IPS-15b (cell line): Measurements from ENCODE around the gene SLC10A1.
A peak's percentile ranks its signal among the peaks of the same experiment; 100 is the strongest.

Experiments
- H3K27me3 ChIP-seq: one replicate; pipeline ENCODE4 v1.6.1; 2013; ENCODE audit warnings: low read length; ENCODE audit not compliant: control insufficient read depth, insufficient read depth
- H3K36me3 ChIP-seq: one replicate; pipeline ENCODE4 v1.6.1; 2013; ENCODE audit warnings: low read length; ENCODE audit not compliant: control insufficient read depth, insufficient read depth
- H3K4me1 ChIP-seq: one replicate; pipeline ENCODE4 v1.6.1; 2013; ENCODE audit warnings: mild to moderate bottlenecking, low read length; ENCODE audit not compliant: control insufficient read depth, insufficient read depth
- H3K4me3 ChIP-seq: one replicate; pipeline ENCODE4 v1.5.1; 2013; ENCODE audit warnings: low read depth, low read length
- H3K9ac ChIP-seq: one replicate; pipeline ENCODE4 v1.6.1; 2013; ENCODE audit warnings: low read depth, mild to moderate bottlenecking, low read length
- H3K9me3 ChIP-seq: one replicate; pipeline ENCODE4 v1.6.1; 2013; ENCODE audit warnings: mild to moderate bottlenecking, low read length; ENCODE audit not compliant: control insufficient read depth, insufficient read depth

The SLC10A1 gene

GRCh38 chr14:69779088-69779487 is 18.0 kb downstream of the SLC10A1 start:
- Histone ChIP-seq H3K9me3 (no peaks in the 10 kb centered on the region), H3K27me3 (no peaks in the 10 kb centered on the region), H3K36me3 (no peaks in the 10 kb centered on the region), H3K4me3 (no peak overlapping the region), H3K4me1 (no peaks in the 10 kb centered on the region), H3K9ac (no peak overlapping the region)

- Histone ChIP-seq H3K36me3 (peaks cover 8% of the 10 kb centered on the region), H3K9ac (no peak overlapping the region), H3K4me3 (no peak overlapping the region), H3K4me1 (no peaks in the 10 kb centered on the region), H3K9me3 (no peaks in the 10 kb centered on the region), H3K27me3 (no peaks in the 10 kb centered on the region)
These were observed 20.1 kb downstream of the SLC10A1 start for GRCh38 chr14:69776875-69777453.

DNA sequence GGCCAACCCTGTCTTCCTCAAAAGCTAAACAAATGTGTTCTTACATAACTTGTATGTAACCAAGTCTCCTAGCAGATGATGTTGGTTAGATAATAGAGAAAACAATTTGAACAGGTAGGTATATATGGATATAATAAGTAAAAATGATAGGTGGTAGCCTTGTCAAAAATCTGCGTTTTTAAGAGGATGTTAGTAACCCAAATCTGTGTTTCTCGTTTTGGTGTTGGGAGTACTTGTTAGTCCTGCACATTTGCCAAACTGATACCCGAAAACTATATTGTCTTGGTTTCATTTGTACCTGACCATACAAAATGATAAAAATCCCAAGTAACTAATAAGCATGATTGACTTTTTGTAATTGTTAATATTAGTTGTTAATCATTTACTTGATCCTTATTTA is 22.0 kb downstream of the SLC10A1 start:
- Histone ChIP-seq H3K27me3 (no peaks in the 10 kb centered on the region), H3K9ac (no peak overlapping the region), H3K4me3 (no peak overlapping the region), H3K36me3 (peaks cover 27% of the 10 kb centered on the region), H3K4me1 (no peaks in the 10 kb centered on the region), H3K9me3 (no peaks in the 10 kb centered on the region)

GRCh38 chr14:69773571-69774276 is 23.3 kb downstream of the SLC10A1 start:
- H3K9me3 ChIP-seq, result no peaks in the 10 kb centered on the region
- H3K36me3 ChIP-seq, result peaks cover 38% of the 10 kb centered on the region
- no peaks in the 10 kb centered on the region for H3K27me3 ChIP-seq
- H3K9ac ChIP-seq, result no peak overlapping the region
- H3K4me3 ChIP-seq, result no peak overlapping the region
- peaks cover under 1% of the 10 kb centered on the region for H3K4me1 ChIP-seq

- H3K27me3 ChIP-seq, result no peaks in the 10 kb centered on the region
- no peaks in the 10 kb centered on the region for H3K9me3 ChIP-seq
- H3K9ac ChIP-seq, result no peak overlapping the region
- peaks cover 44% of the 10 kb centered on the region for H3K36me3 ChIP-seq
- no peak overlapping the region for H3K4me3 ChIP-seq
- peaks cover 7% of the 10 kb centered on the region for H3K4me1 ChIP-seq
These were observed 24.7 kb downstream of the SLC10A1 start for GRCh38 chr14:69772082-69773017.

DNA sequence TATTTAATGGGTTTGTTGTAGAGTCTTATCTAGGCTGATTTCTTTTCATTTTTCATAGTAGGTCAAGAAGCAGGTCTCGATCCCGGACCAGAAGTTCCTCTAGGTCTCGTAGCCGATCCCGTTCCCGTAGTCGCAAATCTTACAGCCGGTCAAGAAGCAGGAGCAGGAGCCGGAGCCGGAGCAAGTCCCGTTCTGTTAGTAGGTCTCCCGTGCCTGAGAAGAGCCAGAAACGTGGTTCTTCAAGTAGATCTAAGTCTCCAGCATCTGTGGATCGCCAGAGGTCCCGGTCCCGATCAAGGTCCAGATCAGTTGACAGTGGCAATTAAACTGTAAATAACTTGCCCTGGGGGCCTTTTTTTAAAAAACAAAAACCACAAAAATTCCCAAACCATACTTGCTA is 25.9 kb downstream of the SLC10A1 start:
- Histone ChIP-seq H3K4me1 (peaks cover 7% of the 10 kb centered on the region), H3K36me3 (peaks cover 44% of the 10 kb centered on the region), H3K27me3 (no peaks in the 10 kb centered on the region), H3K9me3 (no peaks in the 10 kb centered on the region), H3K4me3 (no peak overlapping the region), H3K9ac (no peak overlapping the region)

DNA sequence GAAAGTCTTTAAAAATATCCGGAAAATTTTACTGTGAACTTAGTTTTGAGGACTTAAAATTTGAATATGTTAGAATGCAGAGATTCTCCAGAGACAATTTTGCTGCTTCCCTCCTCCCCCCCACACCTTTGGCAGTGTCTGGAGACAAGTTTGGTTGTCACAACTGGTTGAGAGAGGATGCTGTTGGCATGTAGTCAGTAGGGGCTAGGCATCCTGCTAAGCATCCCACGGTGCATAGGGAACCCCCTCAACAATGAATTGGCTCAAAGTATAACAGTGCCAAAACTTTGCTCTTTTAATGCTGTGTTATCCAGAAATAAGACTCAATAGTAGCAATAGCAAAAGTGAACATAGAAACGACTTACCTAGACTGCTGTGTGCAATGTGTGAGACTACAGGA is 26.5 kb downstream of the SLC10A1 start:
- H3K4me3 ChIP-seq, result no peak overlapping the region
- no peaks in the 10 kb centered on the region for H3K27me3 ChIP-seq
- H3K9me3 ChIP-seq, result no peaks in the 10 kb centered on the region
- peaks cover 44% of the 10 kb centered on the region for H3K36me3 ChIP-seq
- H3K4me1 ChIP-seq, result peaks cover 7% of the 10 kb centered on the region
- no peak overlapping the region for H3K9ac ChIP-seq

DNA sequence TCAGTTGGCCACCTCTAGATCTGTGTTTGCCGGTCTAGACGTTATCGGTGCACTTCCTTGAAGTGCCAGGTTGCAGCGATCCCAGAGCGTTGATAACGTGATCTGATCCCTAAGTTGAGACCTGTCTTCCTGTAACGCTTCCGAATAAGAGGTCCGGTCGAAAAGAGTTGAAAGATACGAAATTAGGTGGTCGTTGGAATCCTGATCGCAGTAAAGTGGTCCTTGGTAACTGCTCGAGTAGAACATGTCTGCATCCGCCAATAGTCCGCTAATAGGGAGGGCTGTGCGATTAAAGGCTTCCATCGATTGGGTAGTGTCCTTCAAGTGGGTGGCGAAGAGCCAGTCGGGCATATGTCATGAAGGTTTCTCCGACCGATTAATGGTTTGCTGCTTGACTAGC is 27.4 kb downstream of the SLC10A1 start:
- Histone ChIP-seq H3K4me3 (no peak overlapping the region), H3K27me3 (no peaks in the 10 kb centered on the region), H3K4me1 (peaks cover 7% of the 10 kb centered on the region), H3K9ac (no peak overlapping the region), H3K9me3 (no peaks in the 10 kb centered on the region), H3K36me3 (peaks cover 44% of the 10 kb centered on the region)

- Histone ChIP-seq H3K27me3 (no peaks in the 10 kb centered on the region), H3K36me3 (peaks cover 44% of the 10 kb centered on the region), H3K4me1 (peaks cover 7% of the 10 kb centered on the region), H3K4me3 (peak overlapping the region; percentile 82), H3K9ac (no peak overlapping the region), H3K9me3 (no peaks in the 10 kb centered on the region)
These were observed 28.2 kb downstream of the SLC10A1 start for GRCh38 chr14:69768873-69769272.

DNA sequence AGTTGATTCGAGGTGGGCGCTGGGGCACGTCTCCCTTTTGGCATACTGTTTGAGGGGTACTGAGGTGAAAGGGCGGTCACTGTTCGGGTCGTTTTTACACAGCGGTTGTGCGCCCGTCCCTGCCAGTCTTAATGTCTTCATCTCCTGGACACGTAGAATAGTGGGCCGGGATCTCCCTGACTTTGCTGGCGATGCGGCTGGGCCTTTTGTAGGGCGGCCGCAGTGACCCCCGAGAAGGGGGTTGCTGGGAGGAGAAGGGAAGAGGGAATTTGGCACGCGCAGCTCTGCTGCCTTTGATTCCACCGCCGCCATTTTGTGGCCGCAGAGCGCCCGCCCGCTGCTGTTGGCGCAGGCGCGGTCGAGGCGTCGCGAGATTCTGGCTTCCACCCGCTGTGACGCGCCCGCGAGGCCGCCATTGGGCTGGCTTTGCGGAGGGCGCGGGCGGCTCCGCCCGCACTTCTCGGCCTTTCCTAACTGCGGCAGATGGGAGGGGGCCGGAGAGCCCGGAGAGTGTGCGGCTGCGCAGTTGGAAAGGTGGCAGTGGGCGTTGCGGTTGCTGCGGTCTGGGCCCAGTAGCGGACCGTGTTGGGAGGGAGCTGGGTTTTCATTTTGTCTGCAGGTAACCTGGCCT is 29.6 kb downstream of the SLC10A1 start:
- Histone ChIP-seq H3K36me3 (peaks cover 40% of the 10 kb centered on the region), H3K4me1 (peaks cover 7% of the 10 kb centered on the region), H3K4me3 (peak overlapping the region; percentile 82), H3K9ac (peak overlapping the region; percentile 99), H3K27me3 (no peaks in the 10 kb centered on the region), H3K9me3 (no peaks in the 10 kb centered on the region)

GRCh38 chr14:69766984-69767368 is 30.1 kb downstream of the SLC10A1 start, which contains the start of gene SRSF5:
TSS of gene SRSF5 (plus strand) at chr14:69767142. CDS start at chr14:69768157, 1,015 bp downstream.
- H3K36me3 ChIP-seq, result peaks cover 35% of the 10 kb centered on the region
- peaks cover 7% of the 10 kb centered on the region for H3K4me1 ChIP-seq

More at GRCh38 chr14:69766984-69767368, 30.1 kb downstream of the SLC10A1 start, which contains the start of gene SRSF5:
- Histone ChIP-seq H3K9me3 (no peaks in the 10 kb centered on the region), H3K9ac (peak within 1 kb of the TSS; percentile 99), H3K4me3 (peak within 1 kb of the TSS; percentile 82), H3K27me3 (no peaks in the 10 kb centered on the region)
